ENCODE data around the gene MECP2.

The MECP2 gene

GRCh38 chrX:154132366-154132765 lies 34.8 kb upstream of the MECP2 start:
- TF ChIP-seq REST (IDR thresholded peaks at IDR 0.05; ENCODE audit: insufficient read depth in 1 of 2, low read depth in 2 of 2, low read length in 2 of 2): no peak

- TF ChIP-seq FOXP2 (optimal IDR thresholded peaks at IDR 0.05; ENCODE audit: borderline replicate concordance, extremely low read depth, extremely low read length, insufficient read depth): no peak
- no peak for TF ChIP-seq SIN3A (IDR thresholded peaks at IDR 0.05; ENCODE audit: borderline replicate concordance, insufficient read depth, low read length)
- no peak for TF ChIP-seq POLR2AphosphoS5 (IDR thresholded peaks at IDR 0.05; ENCODE audit: low read depth, low read length)
These were observed 34.4 kb upstream of the MECP2 start for GRCh38 chrX:154131955-154132354.

GRCh38 chrX:154126101-154126500 lies 28.6 kb upstream of the MECP2 start:
- TF ChIP-seq TAF1 (IDR thresholded peaks at IDR 0.05; ENCODE audit: borderline replicate concordance, insufficient read depth, low read length) (no peak), SIN3A (IDR thresholded peaks at IDR 0.05; ENCODE audit: borderline replicate concordance, insufficient read depth, low read length) (no peak)

- no peak for TF ChIP-seq SIN3A (IDR thresholded peaks at IDR 0.05; ENCODE audit: borderline replicate concordance, insufficient read depth, low read length)
- no peak for TF ChIP-seq TAF1 (IDR thresholded peaks at IDR 0.05; ENCODE audit: borderline replicate concordance, insufficient read depth, low read length)
- TF ChIP-seq POLR2AphosphoS5 (IDR thresholded peaks at IDR 0.05; ENCODE audit: low read depth, low read length): no peak
- TF ChIP-seq FOXP2 (optimal IDR thresholded peaks at IDR 0.05; ENCODE audit: borderline replicate concordance, extremely low read depth, extremely low read length, insufficient read depth): no peak
- TF ChIP-seq REST (IDR thresholded peaks at IDR 0.05; ENCODE audit: insufficient read depth in 1 of 2, low read depth in 2 of 2, low read length in 2 of 2): no peak
These were observed 28.0 kb upstream of the MECP2 start for GRCh38 chrX:154125391-154126040.

GRCh38 chrX:154123241-154124219 lies 26.0 kb upstream of the MECP2 start:
- TF ChIP-seq SIN3A (IDR thresholded peaks at IDR 0.05; ENCODE audit: borderline replicate concordance, insufficient read depth, low read length): no peak
- TF ChIP-seq POLR2AphosphoS5 (IDR thresholded peaks at IDR 0.05; ENCODE audit: low read depth, low read length): no peak
- TF ChIP-seq FOXP2 (optimal IDR thresholded peaks at IDR 0.05; ENCODE audit: borderline replicate concordance, extremely low read depth, extremely low read length, insufficient read depth): peak; percentile 69
- TF ChIP-seq REST (IDR thresholded peaks at IDR 0.05; ENCODE audit: insufficient read depth in 1 of 2, low read depth in 2 of 2, low read length in 2 of 2): 0 out of 4 replicates have a peak, but pooled peaks of 1 of the 2 experiments have one; percentile 18
- TF ChIP-seq TAF1 (IDR thresholded peaks at IDR 0.05; ENCODE audit: borderline replicate concordance, insufficient read depth, low read length): no peak

- TF ChIP-seq FOXP2 (optimal IDR thresholded peaks at IDR 0.05; ENCODE audit: borderline replicate concordance, extremely low read depth, extremely low read length, insufficient read depth): no peak
- TF ChIP-seq REST (IDR thresholded peaks at IDR 0.05; ENCODE audit: insufficient read depth in 1 of 2, low read depth in 2 of 2, low read length in 2 of 2): no peak
- TF ChIP-seq SIN3A (IDR thresholded peaks at IDR 0.05; ENCODE audit: borderline replicate concordance, insufficient read depth, low read length): no peak
- no peak for TF ChIP-seq POLR2AphosphoS5 (IDR thresholded peaks at IDR 0.05; ENCODE audit: low read depth, low read length)
- TF ChIP-seq TAF1 (IDR thresholded peaks at IDR 0.05; ENCODE audit: borderline replicate concordance, insufficient read depth, low read length): no peak
These were observed 24.4 kb upstream of the MECP2 start for GRCh38 chrX:154121961-154122360.

All from PFSK-1 (cell line).